ENCODE results near the gene TMEM187.
"Not testable (repeated sequence)": the region's sequence is repeated elsewhere in the genome, so short reads cannot be mapped to it uniquely, and the experiment has no call there.

TMEM187 gene

DNA sequence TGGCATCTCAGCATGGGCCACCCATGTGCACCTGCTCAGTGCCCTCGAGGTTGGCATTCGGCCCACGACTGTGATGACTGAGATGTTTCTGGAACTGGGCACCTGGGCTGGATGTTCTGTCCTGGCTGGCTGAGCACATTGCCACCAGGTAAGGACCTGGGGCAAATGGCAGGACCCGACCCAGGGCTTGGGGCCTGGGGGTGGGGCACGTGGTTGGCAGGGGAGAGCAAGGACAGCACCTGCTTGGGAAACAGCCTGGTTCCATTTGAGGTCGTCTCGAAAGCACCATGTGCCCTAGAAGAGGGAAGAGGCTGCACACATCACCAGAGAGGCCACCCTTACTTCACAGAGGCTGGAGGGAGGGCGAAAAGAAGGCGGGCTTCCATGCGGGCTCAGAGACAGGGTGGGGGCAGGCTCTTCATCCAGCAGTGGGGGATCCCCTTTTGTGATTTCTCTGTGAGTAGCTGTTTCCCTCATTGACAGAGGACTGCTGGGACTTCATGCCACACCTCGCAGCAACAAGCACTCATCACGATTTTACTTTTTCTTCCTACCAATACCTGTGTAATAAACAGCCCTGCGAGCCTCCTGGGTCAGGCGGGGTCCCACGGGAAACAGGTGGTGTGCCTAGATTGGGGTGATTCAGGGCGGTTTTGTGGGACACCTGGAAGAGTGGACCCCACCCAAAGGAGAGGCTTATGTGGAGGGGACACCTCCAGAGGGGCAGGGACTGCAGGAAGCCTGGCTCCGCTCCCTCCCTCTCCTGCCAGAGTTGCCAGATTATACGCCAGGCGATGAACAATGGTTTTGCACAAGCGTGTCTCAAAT lies 12.0 kb downstream of the TMEM187 start:
- H3K4me1 ChIP-seq (ENCODE audit: control insufficient read depth, insufficient read depth, low read length): peaks cover 15% of the 10 kb centered on the region
- H3K9me3 ChIP-seq (ENCODE audit: control insufficient read depth, low read length): no peaks in the 10 kb centered on the region
- H3K27me3 ChIP-seq (ENCODE audit: control insufficient read depth, insufficient read depth, low read length): no peaks in the 10 kb centered on the region
- H3K9ac ChIP-seq (ENCODE audit: low read length): peak overlapping the region; percentile 57
- no peak overlapping the region for H3K4me3 ChIP-seq (ENCODE audit: low read length)
- H3K36me3 ChIP-seq (ENCODE audit: control insufficient read depth, insufficient read depth, low read length): no peaks in the 10 kb centered on the region

DNA sequence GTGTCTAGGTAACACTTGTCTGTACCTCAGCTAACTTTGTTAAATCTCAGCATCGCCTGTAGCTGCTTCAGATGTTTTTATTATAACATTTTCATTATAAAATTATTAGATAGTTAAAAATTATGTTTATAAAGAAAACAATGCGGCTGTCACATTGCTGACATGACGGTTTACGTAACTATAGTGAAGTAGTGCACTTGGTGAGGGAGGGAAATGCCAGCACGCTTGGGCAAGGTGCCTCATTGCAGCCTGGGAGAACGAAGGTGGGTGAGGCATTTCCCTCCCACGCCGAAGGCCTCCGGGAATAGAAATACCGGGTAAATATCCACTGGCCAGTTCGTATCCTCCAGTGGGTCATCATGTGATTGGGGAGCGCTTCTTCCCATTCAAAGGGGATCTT lies 15.9 kb downstream of the TMEM187 start:
- peaks cover 6% of the 10 kb centered on the region for H3K4me1 ChIP-seq (ENCODE audit: control insufficient read depth, insufficient read depth, low read length)
- no peaks in the 10 kb centered on the region for H3K36me3 ChIP-seq (ENCODE audit: control insufficient read depth, insufficient read depth, low read length)
- H3K9me3 ChIP-seq (ENCODE audit: control insufficient read depth, low read length): no peaks in the 10 kb centered on the region
- no peaks in the 10 kb centered on the region for H3K27me3 ChIP-seq (ENCODE audit: control insufficient read depth, insufficient read depth, low read length)
- H3K9ac ChIP-seq (ENCODE audit: low read length): no peak overlapping the region
- H3K4me3 ChIP-seq (ENCODE audit: low read length): no peak overlapping the region

DNA sequence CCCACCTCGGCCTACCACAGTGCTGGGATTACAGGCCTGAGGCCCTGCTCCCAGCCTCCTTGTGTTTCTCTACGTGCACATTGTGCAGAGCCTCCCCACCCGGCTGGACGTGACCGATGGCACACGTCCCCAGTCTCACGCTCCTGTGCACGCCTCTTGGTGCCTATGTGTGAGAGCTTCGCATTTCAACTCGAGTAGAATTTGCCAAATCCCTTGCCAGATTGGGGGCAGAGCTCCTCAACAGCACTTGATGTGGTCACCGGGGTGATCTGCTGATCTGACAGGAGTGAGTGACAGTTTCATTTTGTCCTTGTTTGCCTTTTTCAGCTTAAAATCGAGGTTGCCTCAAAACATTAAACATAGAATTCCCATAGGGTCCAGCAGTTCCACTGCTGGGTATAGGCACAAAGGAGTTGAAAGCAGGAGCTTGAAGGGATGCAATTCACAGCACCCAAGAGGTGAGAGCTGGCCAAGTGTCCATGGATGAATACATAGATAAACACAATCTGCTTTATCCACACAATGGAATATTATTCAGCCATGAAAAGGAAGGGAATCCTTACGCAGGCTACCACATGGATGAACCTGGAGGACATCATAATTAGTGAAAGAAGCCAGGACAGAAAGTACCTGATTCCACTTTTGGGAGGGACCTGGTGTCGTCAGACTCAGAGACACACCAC lies 17.6 kb downstream of the TMEM187 start:
- Histone ChIP-seq H3K4me1 (ENCODE audit: control insufficient read depth, insufficient read depth, low read length) (peaks cover 4% of the 10 kb centered on the region), H3K4me3 (ENCODE audit: low read length) (no peak overlapping the region), H3K9me3 (ENCODE audit: control insufficient read depth, low read length) (no peaks in the 10 kb centered on the region), H3K36me3 (ENCODE audit: control insufficient read depth, insufficient read depth, low read length) (no peaks in the 10 kb centered on the region), H3K27me3 (ENCODE audit: control insufficient read depth, insufficient read depth, low read length) (no peaks in the 10 kb centered on the region), H3K9ac (ENCODE audit: low read length) (no peak overlapping the region)

DNA sequence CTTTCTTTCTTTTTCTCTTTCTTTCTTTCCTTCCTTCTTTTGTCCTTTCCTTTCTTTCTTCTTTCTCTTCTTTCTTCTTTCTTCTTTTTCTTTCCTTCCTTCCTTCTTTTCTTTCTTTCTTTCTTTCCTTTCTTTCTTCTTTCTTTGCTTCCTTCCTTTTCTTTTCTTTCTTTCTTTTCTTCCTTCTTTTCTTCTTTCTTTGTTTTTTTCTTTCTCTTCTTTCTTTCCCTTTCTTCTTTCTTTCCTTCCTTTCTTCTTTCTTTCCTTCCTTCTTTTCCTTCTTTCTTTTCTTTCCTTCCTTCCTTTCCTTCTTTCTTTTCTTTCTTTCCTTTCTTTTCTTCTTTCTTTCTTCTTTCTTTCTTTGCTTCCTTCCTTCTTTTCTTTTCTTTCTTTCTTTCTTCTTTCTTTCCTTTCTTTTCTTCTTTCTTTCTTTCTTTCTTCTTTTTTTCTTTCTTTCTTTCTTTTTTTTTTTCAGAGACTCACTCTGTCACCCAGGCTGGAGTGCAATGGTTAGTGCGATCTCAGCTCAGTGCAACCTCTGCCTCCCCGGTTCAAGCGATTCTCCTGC lies 18.5 kb downstream of the TMEM187 start:
- no peaks in the 10 kb centered on the region for H3K27me3 ChIP-seq (ENCODE audit: control insufficient read depth, insufficient read depth, low read length)
- no peaks in the 10 kb centered on the region for H3K36me3 ChIP-seq (ENCODE audit: control insufficient read depth, insufficient read depth, low read length)
- no peaks in the 10 kb centered on the region for H3K9me3 ChIP-seq (ENCODE audit: control insufficient read depth, low read length)
- H3K4me1 ChIP-seq (ENCODE audit: control insufficient read depth, insufficient read depth, low read length): no peaks in the 10 kb centered on the region
- H3K9ac ChIP-seq (ENCODE audit: low read length): no peak overlapping the region
- H3K4me3 ChIP-seq (ENCODE audit: low read length): no peak overlapping the region

DNA sequence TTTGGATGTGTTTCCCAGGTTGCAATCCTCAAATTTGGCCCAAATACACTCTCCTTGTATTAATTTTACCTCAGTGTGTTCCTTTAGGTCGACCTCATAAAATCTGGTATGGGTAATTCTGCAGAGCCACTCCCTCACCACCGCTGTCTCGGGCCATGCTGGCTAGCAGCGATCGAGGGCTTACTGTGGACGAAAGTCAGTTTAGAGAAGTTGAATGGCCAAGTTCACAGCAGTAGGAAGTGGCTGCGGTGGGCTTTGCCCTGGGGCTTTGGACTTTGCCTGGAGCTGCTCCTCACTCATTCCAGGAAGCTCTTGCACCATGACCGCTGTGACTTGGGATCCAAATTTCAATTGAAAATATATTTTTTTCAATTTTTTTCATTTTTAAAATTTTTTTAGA lies 19.6 kb downstream of the TMEM187 start:
- Histone ChIP-seq H3K36me3 (ENCODE audit: control insufficient read depth, insufficient read depth, low read length) (no peaks in the 10 kb centered on the region), H3K27me3 (ENCODE audit: control insufficient read depth, insufficient read depth, low read length) (no peaks in the 10 kb centered on the region), H3K9ac (ENCODE audit: low read length) (no peak overlapping the region), H3K4me1 (ENCODE audit: control insufficient read depth, insufficient read depth, low read length) (no peaks in the 10 kb centered on the region), H3K9me3 (ENCODE audit: control insufficient read depth, low read length) (no peaks in the 10 kb centered on the region), H3K4me3 (ENCODE audit: low read length) (no peak overlapping the region)

DNA sequence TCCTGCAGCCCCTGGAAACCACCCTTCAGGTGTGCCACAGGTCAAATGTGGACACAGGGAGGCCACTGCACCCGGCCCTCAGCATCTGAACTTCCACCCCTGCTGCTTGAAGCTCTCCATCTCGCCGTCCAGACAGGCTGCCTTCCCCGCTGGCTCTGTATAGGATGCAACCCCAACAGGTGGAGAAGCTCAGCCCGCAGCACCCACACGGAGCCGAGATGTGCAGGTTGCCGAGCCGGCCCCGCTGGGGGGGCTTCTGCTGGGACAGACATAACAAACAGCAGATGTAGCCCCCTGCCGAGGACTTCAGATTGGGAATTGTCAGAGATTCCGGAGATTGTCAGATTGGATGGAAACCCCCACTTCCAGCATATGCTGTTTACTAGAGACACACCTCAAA lies 20.5 kb downstream of the TMEM187 start:
- no peaks in the 10 kb centered on the region for H3K4me1 ChIP-seq (ENCODE audit: control insufficient read depth, insufficient read depth, low read length)
- no peak overlapping the region for H3K9ac ChIP-seq (ENCODE audit: low read length)
- H3K27me3 ChIP-seq (ENCODE audit: control insufficient read depth, insufficient read depth, low read length): no peaks in the 10 kb centered on the region
- no peak overlapping the region for H3K4me3 ChIP-seq (ENCODE audit: low read length)
- H3K36me3 ChIP-seq (ENCODE audit: control insufficient read depth, insufficient read depth, low read length): no peaks in the 10 kb centered on the region
- no peaks in the 10 kb centered on the region for H3K9me3 ChIP-seq (ENCODE audit: control insufficient read depth, low read length)

DNA sequence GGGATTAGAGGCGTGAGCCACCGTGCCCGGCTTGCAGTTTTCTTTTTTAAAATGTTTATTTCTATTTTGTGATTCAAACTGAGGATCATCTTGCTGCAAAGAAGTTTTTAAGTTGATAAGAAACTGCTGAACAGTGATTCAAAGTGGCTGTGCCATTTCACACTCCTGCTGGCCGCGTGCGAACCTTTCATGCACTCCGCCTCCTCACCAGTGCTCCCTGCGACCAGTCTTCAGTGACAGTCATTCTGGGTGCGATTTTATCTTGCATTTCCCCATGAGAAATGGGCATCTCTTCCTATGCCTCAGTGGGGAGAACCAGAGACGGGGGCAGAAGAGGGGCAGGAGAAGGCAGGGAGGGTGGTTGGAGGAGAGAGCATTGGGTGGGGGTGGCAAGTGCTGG lies 21.4 kb downstream of the TMEM187 start:
- H3K4me3 ChIP-seq (ENCODE audit: low read length): no peak overlapping the region
- H3K9ac ChIP-seq (ENCODE audit: low read length): no peak overlapping the region
- H3K36me3 ChIP-seq (ENCODE audit: control insufficient read depth, insufficient read depth, low read length): no peaks in the 10 kb centered on the region
- no peaks in the 10 kb centered on the region for H3K9me3 ChIP-seq (ENCODE audit: control insufficient read depth, low read length)
- no peaks in the 10 kb centered on the region for H3K4me1 ChIP-seq (ENCODE audit: control insufficient read depth, insufficient read depth, low read length)
- no peaks in the 10 kb centered on the region for H3K27me3 ChIP-seq (ENCODE audit: control insufficient read depth, insufficient read depth, low read length)

DNA sequence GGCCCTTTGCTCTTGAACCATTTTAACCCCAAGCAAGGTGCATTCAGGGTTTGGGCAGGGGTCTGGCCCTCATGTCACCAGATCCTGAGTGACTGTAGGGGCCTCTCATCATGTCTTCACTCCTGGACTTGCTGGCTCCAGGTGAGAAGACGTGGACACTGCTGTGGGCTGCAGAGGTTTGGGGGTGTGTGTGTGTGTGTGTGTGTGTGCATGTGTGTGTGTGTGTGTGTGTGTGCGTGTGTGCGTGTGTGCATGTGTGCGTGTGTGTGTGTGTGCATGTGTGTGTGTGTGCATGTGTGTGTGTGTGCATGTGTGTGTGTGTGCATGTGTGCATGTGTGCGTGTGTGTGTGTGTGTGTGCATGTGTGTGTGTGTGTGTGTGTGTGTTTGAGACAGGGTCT lies 21.8 kb downstream of the TMEM187 start:
- H3K27me3 ChIP-seq (ENCODE audit: control insufficient read depth, insufficient read depth, low read length); H3K9me3 ChIP-seq (ENCODE audit: control insufficient read depth, low read length): not testable (repeated sequence)

DNA sequence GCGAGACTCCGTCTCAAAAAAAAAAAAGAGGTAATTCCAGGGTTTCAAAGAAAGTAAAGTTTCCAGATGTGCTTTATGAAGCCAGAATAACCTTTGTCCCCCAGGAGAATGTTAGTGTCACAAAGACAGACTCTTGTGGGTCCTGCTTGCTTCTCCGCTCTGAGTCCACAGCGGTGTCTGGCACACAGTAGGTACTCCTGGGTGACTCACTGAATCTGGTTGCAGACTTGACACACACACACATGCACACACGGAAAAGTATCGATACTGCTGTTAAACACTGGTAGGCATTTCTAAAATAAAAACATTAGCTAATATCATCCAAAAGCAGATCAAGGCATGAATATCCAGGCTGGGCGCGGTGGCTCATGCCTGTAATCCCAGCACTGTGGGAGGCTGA lies 22.9 kb downstream of the TMEM187 start:
- no peak overlapping the region for H3K9ac ChIP-seq (ENCODE audit: low read length)
- no peak overlapping the region for H3K4me3 ChIP-seq (ENCODE audit: low read length)
- H3K36me3 ChIP-seq (ENCODE audit: control insufficient read depth, insufficient read depth, low read length): no peaks in the 10 kb centered on the region
- H3K9me3 ChIP-seq (ENCODE audit: control insufficient read depth, low read length): no peaks in the 10 kb centered on the region
- H3K4me1 ChIP-seq (ENCODE audit: control insufficient read depth, insufficient read depth, low read length): no peaks in the 10 kb centered on the region
- no peaks in the 10 kb centered on the region for H3K27me3 ChIP-seq (ENCODE audit: control insufficient read depth, insufficient read depth, low read length)

More for the DNA sequence above, 21.8 kb downstream of the TMEM187 start:
- not testable (repeated sequence) for H3K36me3 ChIP-seq (ENCODE audit: control insufficient read depth, insufficient read depth, low read length); H3K9ac ChIP-seq (ENCODE audit: low read length); H3K4me1 ChIP-seq (ENCODE audit: control insufficient read depth, insufficient read depth, low read length); H3K4me3 ChIP-seq (ENCODE audit: low read length)

DNA sequence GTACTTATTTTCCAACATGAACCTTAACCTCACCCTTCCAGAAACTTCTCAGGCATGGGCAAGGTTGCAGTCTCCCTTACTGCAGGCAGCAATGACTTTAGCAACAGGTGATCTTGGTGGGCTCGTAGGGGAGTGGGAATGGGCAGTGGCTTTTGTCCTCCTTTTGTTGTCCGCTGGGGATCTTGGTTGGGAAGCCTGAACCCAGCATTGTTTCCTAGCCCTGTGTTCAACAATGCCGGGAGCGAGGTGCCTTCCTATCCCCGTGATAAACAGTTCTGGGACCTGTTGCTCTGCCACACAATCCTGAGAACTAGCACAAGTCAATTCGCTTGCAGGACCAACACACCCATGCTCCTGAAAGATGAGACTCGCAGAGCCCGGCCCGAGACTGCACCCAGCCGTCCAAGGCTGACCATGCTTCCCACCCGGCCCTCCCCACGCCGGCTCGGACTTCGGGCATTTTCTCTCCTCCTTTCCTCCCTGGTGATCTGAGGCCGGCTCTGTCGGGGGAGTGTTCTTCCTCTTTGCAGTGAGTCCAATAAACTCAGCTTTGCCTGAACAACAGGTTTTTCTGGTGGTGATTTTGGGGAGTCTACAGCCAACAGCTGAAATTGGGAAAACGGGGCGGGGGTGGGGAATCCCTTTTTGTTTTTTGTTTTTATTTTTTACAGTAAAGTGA lies 26.9 kb downstream of the TMEM187 start:
- Histone ChIP-seq H3K9me3 (ENCODE audit: control insufficient read depth, low read length) (no peaks in the 10 kb centered on the region), H3K27me3 (ENCODE audit: control insufficient read depth, insufficient read depth, low read length) (no peaks in the 10 kb centered on the region), H3K9ac (ENCODE audit: low read length) (no peak overlapping the region), H3K4me3 (ENCODE audit: low read length) (no peak overlapping the region), H3K36me3 (ENCODE audit: control insufficient read depth, insufficient read depth, low read length) (no peaks in the 10 kb centered on the region), H3K4me1 (ENCODE audit: control insufficient read depth, insufficient read depth, low read length) (peaks cover 5% of the 10 kb centered on the region)

DNA sequence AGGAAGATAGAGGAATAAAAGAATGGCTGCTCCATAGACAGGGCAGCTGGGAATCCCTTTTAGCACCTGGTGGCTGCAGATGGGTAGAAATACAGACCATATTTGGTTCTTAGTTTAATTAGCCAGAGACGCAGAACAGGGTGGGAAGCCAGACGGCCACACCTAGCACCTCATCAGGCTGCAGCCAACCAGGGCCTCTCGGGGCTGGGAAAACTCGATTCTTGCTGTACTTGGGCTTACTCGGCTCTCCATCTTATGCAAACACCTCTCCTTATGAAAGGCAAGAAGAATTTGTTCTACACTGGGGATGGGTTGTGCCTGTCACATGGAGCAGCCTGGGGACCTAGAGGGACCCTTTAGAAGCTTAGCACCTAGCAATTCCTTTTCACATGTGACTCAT lies 27.5 kb downstream of the TMEM187 start:
- peaks cover 5% of the 10 kb centered on the region for H3K4me1 ChIP-seq (ENCODE audit: control insufficient read depth, insufficient read depth, low read length)
- no peaks in the 10 kb centered on the region for H3K9me3 ChIP-seq (ENCODE audit: control insufficient read depth, low read length)
- no peaks in the 10 kb centered on the region for H3K27me3 ChIP-seq (ENCODE audit: control insufficient read depth, insufficient read depth, low read length)
- H3K9ac ChIP-seq (ENCODE audit: low read length): no peak overlapping the region
- H3K36me3 ChIP-seq (ENCODE audit: control insufficient read depth, insufficient read depth, low read length): no peaks in the 10 kb centered on the region
- no peak overlapping the region for H3K4me3 ChIP-seq (ENCODE audit: low read length)

DNA sequence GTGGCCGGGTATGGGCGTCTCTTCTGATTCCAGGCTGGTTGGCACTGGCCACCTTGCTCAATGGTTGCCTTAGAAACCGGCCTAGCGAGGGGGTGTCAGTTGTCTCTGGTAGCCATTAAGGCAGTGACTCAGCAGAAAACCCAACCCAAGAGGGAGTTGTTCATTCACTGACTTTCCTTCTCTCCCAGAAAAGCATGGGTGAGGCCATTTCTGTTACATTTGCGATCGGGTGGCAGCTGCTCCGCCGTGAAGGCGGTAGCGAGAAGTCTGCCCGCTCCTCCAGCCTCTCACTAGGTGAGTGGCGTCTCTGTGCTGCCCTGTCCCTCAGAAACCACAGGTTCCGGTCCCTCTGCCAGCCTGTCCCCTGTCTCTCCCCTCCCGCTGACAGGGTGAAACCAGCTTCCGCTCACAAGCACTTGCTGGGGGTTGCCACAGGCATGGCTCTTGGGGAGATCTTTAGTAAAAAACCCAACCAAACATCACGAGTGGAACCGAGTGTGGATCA lies 29.7 kb downstream of the TMEM187 start:
- H3K9ac ChIP-seq (ENCODE audit: low read length): no peak overlapping the region
- no peaks in the 10 kb centered on the region for H3K27me3 ChIP-seq (ENCODE audit: control insufficient read depth, insufficient read depth, low read length)
- H3K4me1 ChIP-seq (ENCODE audit: control insufficient read depth, insufficient read depth, low read length): peaks cover 5% of the 10 kb centered on the region
- no peaks in the 10 kb centered on the region for H3K9me3 ChIP-seq (ENCODE audit: control insufficient read depth, low read length)
- H3K4me3 ChIP-seq (ENCODE audit: low read length): no peak overlapping the region
- no peaks in the 10 kb centered on the region for H3K36me3 ChIP-seq (ENCODE audit: control insufficient read depth, insufficient read depth, low read length)
